ENCODE measurements around the gene ROCK2.

The ROCK2 gene

GRCh38 chr2:11344342-11344955 is at the start of gene ROCK2:
TSS of gene ROCK2 (minus strand) at chr2:11344636. CDS start at chr2:11344136, 500 bp downstream.
- Mint-ChIP-seq H3K4me1 (ENCODE audit: low read depth) (peaks cover 31% of the 10 kb centered on the region), H3K27ac (peak within 1 kb of the TSS; percentile 85), H3K4me3 (peak within 1 kb of the TSS; percentile 92), H3K9me3 (no peaks in the 10 kb centered on the region), H3K27me3 (ENCODE audit: low read depth) (peaks cover 6% of the 10 kb centered on the region), H3K36me3 (ENCODE audit: low read depth) (peaks cover 2% of the 10 kb centered on the region)
- DNase-seq (ENCODE audit: low spot score) = peak; percentile 72

DNA sequence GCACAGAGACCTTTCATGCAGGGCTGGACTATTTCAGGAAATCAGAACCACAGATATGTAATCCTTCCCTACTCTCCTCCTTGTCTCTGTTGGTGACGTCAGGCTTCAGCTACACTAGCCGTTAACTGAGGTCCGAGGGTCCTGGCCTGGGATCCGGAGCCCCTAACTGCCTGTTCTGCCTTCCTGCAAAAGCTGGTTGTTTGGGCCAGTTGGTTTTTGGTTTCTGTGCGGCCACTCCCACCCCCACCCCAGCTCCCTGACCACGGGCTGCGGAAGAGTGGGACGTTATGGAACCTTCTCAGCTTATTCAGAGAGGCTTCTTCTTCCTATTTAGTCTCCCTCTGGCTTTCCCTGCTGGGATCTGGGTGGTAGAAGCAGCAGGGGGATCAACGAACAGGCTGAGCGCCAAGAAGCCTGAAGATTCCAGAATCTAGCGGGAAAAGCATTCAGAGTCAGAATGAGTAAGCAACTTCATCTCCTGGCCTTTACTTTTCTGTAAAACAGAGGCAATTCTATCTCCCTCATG is 49.3 kb upstream of the ROCK2 start:
- Mint-ChIP-seq H3K9me3 (no peaks in the 10 kb centered on the region), H3K36me3 (ENCODE audit: low read depth) (no peaks in the 10 kb centered on the region), H3K4me3 (no peak overlapping the region), H3K27ac (no peak overlapping the region), H3K4me1 (ENCODE audit: low read depth) (no peaks in the 10 kb centered on the region), H3K27me3 (ENCODE audit: low read depth) (no peaks in the 10 kb centered on the region)
- DNase-seq (ENCODE audit: low spot score) = no peak

DNA sequence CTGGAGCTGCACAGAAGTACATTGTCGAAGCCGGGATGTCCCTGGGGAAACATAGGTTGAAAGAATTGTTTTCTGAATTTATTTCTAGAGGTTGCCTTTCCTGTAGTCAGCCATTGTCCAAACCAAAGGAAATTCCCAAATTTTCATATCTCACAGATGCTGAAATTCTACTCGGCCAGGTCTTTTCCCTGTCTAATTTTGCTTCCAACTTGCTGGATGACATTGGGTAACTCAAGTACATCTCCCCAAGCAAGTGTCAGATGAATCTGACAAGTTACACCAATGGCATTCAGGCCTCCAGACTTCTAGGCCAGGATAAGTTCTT is 47.5 kb upstream of the ROCK2 start:
- Mint-ChIP-seq H3K36me3 (ENCODE audit: low read depth) (no peaks in the 10 kb centered on the region), H3K27me3 (ENCODE audit: low read depth) (no peaks in the 10 kb centered on the region), H3K27ac (no peak overlapping the region), H3K4me1 (ENCODE audit: low read depth) (no peaks in the 10 kb centered on the region), H3K4me3 (no peak overlapping the region), H3K9me3 (no peaks in the 10 kb centered on the region)
- no peak for DNase-seq (ENCODE audit: low spot score)

DNA sequence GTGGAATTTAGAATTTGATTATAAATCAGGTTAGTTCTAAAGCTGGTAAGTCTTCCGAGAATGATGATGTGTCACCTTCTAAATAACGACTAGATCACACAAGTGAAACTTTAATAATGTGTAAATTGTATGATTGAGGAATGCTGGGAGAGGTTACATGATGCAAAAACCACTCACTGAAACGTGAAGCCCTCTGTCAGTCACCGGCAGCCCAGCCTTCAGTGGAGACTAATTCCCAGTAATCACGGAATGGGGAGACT is 45.9 kb upstream of the ROCK2 start:
- DNase-seq (ENCODE audit: low spot score) = no peak
- Mint-ChIP-seq H3K9me3 (no peaks in the 10 kb centered on the region), H3K27me3 (ENCODE audit: low read depth) (no peaks in the 10 kb centered on the region), H3K4me3 (no peak overlapping the region), H3K27ac (no peak overlapping the region), H3K36me3 (ENCODE audit: low read depth) (no peaks in the 10 kb centered on the region), H3K4me1 (ENCODE audit: low read depth) (no peaks in the 10 kb centered on the region)

DNA sequence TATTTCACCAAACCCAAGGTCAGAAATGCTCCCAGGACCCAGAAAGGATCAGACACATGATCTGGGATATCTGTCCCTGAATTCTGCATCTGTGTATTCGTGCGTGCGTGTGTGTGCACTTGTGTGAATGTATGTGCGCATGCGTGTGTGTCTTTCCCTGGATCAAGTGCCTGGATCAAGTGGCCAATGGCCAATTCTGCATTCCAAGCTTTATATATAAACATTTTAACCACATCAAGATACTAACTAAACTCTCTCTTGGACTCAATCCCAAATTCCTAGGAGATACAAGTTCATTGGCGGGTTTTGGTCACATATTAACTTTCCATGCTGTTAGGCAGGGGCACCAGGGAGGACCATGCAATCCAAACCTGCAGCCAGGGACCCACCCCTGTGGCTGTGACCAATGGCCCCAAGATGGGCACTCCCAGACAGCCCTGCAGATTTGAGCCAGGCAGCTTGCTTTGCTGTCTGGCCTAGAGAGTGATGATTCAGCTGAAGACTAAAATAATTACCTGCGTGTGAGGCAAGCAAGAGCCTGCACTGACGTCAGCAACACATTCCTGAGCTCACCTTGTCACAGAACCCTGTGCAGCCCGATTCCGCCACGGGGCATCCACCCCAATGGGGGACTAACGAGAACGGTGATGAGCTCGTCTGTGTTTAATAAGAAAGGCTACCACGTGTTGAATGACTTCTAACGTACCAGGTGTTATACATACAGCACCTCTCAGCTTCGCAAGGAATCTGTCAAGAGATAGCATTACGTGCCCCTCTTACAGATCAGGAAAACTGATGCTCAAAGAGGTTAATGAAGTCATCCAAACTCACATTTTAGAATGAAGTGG is 45.3 kb upstream of the ROCK2 start:
- Mint-ChIP-seq H3K9me3 (no peaks in the 10 kb centered on the region), H3K27me3 (ENCODE audit: low read depth) (no peaks in the 10 kb centered on the region), H3K4me3 (no peak overlapping the region), H3K36me3 (ENCODE audit: low read depth) (no peaks in the 10 kb centered on the region), H3K27ac (no peak overlapping the region), H3K4me1 (ENCODE audit: low read depth) (no peaks in the 10 kb centered on the region)
- no peak for DNase-seq (ENCODE audit: low spot score)

DNA sequence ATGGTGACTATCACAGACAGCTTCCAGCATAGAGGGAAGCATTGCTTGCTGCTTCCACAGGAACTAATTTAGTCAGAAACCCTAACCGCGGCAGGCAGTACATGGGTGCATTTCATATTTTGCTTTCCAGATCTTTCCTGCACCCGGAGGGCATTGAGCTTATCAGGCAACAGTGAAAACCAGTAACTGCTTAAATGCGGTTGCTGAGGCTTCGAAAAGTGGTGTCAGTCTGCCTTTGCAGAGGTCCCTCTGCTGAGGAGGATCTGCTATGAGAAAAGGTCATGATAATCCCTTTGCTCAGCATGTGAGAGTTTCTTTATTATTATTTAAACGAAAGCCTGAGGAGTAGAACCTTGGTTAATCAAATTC is 44.6 kb upstream of the ROCK2 start:
- H3K9me3 Mint-ChIP-seq = no peaks in the 10 kb centered on the region
- H3K36me3 Mint-ChIP-seq (ENCODE audit: low read depth) = no peaks in the 10 kb centered on the region
- H3K4me3 Mint-ChIP-seq = no peak overlapping the region
- no peak overlapping the region for H3K27ac Mint-ChIP-seq
- DNase-seq (ENCODE audit: low spot score) = no peak
- H3K4me1 Mint-ChIP-seq (ENCODE audit: low read depth) = no peaks in the 10 kb centered on the region
- H3K27me3 Mint-ChIP-seq (ENCODE audit: low read depth) = no peaks in the 10 kb centered on the region

DNA sequence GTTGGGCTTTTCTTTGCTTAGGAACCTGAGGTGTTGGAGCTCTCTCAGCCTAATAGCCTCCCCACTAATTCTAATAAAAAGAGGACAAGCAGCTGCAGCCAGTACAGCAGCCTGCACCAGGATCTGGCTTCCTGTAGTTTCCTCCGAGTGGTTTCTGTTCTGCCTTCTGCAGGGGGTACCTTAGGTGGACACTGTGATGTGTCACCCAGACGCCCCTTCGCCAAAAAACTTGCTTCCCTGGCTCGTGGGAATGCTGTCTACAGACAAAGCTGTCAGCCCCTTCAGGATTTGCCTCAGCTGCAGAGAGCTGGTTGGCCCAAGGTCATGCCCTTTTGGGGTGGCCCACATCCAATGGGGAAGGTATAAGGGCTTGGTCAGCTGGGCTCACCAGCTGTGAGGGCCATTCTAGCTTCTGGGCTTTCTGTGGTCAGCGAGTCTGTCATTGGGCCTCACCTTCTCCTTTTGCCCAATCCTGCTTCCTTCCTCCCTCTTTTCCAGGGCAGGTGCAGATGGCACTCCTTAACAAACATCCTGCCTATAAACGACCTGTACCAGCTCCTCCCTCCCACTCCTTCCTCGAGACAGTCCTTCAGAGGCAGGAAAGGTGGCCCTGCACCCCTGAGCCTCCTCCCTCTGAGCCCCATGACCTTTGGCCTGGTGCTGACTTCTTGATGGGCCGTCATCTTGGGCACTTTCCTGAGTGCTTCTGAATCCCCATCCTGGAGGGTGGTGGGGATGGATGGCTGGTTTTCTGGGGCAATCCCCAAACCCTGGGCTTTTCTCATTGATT is 44.0 kb upstream of the ROCK2 start:
- H3K9me3 Mint-ChIP-seq = no peaks in the 10 kb centered on the region
- no peaks in the 10 kb centered on the region for H3K27me3 Mint-ChIP-seq (ENCODE audit: low read depth)
- DNase-seq (ENCODE audit: low spot score) = no peak
- H3K36me3 Mint-ChIP-seq (ENCODE audit: low read depth) = no peaks in the 10 kb centered on the region
- no peak overlapping the region for H3K4me3 Mint-ChIP-seq
- H3K27ac Mint-ChIP-seq = no peak overlapping the region
- H3K4me1 Mint-ChIP-seq (ENCODE audit: low read depth) = no peaks in the 10 kb centered on the region

- no peaks in the 10 kb centered on the region for H3K9me3 Mint-ChIP-seq
- H3K4me3 Mint-ChIP-seq = no peak overlapping the region
- no peaks in the 10 kb centered on the region for H3K4me1 Mint-ChIP-seq (ENCODE audit: low read depth)
- no peak overlapping the region for H3K27ac Mint-ChIP-seq
- H3K27me3 Mint-ChIP-seq (ENCODE audit: low read depth) = no peaks in the 10 kb centered on the region
- no peak for DNase-seq (ENCODE audit: low spot score)
- H3K36me3 Mint-ChIP-seq (ENCODE audit: low read depth) = no peaks in the 10 kb centered on the region
These were observed 43.4 kb upstream of the ROCK2 start for GRCh38 chr2:11387843-11388242.

- Mint-ChIP-seq H3K36me3 (ENCODE audit: low read depth) (no peaks in the 10 kb centered on the region), H3K27ac (no peak overlapping the region), H3K4me3 (no peak overlapping the region), H3K4me1 (ENCODE audit: low read depth) (no peaks in the 10 kb centered on the region), H3K9me3 (no peaks in the 10 kb centered on the region), H3K27me3 (ENCODE audit: low read depth) (no peaks in the 10 kb centered on the region)
- no peak for DNase-seq (ENCODE audit: low spot score)
These were observed 42.6 kb upstream of the ROCK2 start for GRCh38 chr2:11387100-11387390.

- H3K9me3 Mint-ChIP-seq = no peaks in the 10 kb centered on the region
- H3K4me3 Mint-ChIP-seq = no peak overlapping the region
- H3K27me3 Mint-ChIP-seq (ENCODE audit: low read depth) = no peaks in the 10 kb centered on the region
- no peak for DNase-seq (ENCODE audit: low spot score)
- no peak overlapping the region for H3K27ac Mint-ChIP-seq
- no peaks in the 10 kb centered on the region for H3K4me1 Mint-ChIP-seq (ENCODE audit: low read depth)
- no peaks in the 10 kb centered on the region for H3K36me3 Mint-ChIP-seq (ENCODE audit: low read depth)
These were observed 41.4 kb upstream of the ROCK2 start for GRCh38 chr2:11385847-11386246.

DNA sequence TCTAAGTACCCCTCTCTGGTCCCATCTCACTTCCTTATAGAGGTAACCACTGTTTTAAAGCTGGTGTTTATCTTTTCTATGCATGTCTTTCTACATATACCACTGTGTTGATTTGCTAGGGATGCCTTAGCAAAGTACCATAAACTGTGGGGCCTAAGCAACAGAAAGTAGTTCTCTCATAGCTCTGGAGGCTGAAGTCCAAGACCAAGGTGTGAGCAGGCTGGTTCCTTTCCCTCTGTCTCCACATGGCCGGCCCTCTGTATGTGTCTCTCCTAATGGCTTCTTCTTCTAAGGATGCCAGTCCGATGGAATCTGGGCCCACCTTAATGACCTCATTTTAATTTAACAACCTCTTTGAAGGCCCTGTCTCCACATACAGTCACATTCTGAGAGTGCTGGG is 40.8 kb upstream of the ROCK2 start:
- H3K4me1 Mint-ChIP-seq (ENCODE audit: low read depth) = no peaks in the 10 kb centered on the region
- DNase-seq (ENCODE audit: low spot score) = no peak
- no peak overlapping the region for H3K4me3 Mint-ChIP-seq
- H3K9me3 Mint-ChIP-seq = no peaks in the 10 kb centered on the region
- H3K36me3 Mint-ChIP-seq (ENCODE audit: low read depth) = no peaks in the 10 kb centered on the region
- H3K27me3 Mint-ChIP-seq (ENCODE audit: low read depth) = no peaks in the 10 kb centered on the region
- H3K27ac Mint-ChIP-seq = no peak overlapping the region

GRCh38 chr2:11379558-11379957 is 35.1 kb upstream of the ROCK2 start:
- no peak for DNase-seq (ENCODE audit: low spot score)
- H3K9me3 Mint-ChIP-seq = no peaks in the 10 kb centered on the region
- no peaks in the 10 kb centered on the region for H3K4me1 Mint-ChIP-seq (ENCODE audit: low read depth)
- no peaks in the 10 kb centered on the region for H3K36me3 Mint-ChIP-seq (ENCODE audit: low read depth)
- H3K4me3 Mint-ChIP-seq = no peak overlapping the region
- H3K27ac Mint-ChIP-seq = no peak overlapping the region
- no peaks in the 10 kb centered on the region for H3K27me3 Mint-ChIP-seq (ENCODE audit: low read depth)

- H3K9me3 Mint-ChIP-seq = no peaks in the 10 kb centered on the region
- H3K4me3 Mint-ChIP-seq = no peak overlapping the region
- no peaks in the 10 kb centered on the region for H3K4me1 Mint-ChIP-seq (ENCODE audit: low read depth)
- no peaks in the 10 kb centered on the region for H3K27me3 Mint-ChIP-seq (ENCODE audit: low read depth)
- no peak for DNase-seq (ENCODE audit: low spot score)
- H3K36me3 Mint-ChIP-seq (ENCODE audit: low read depth) = no peaks in the 10 kb centered on the region
- H3K27ac Mint-ChIP-seq = no peak overlapping the region
These were observed 33.6 kb upstream of the ROCK2 start for GRCh38 chr2:11377928-11378545.

- H3K27ac Mint-ChIP-seq = no peak overlapping the region
- no peaks in the 10 kb centered on the region for H3K27me3 Mint-ChIP-seq (ENCODE audit: low read depth)
- H3K36me3 Mint-ChIP-seq (ENCODE audit: low read depth) = no peaks in the 10 kb centered on the region
- DNase-seq (ENCODE audit: low spot score) = no peak
- no peaks in the 10 kb centered on the region for H3K4me1 Mint-ChIP-seq (ENCODE audit: low read depth)
- no peaks in the 10 kb centered on the region for H3K9me3 Mint-ChIP-seq
- H3K4me3 Mint-ChIP-seq = no peak overlapping the region
These were observed 31.6 kb upstream of the ROCK2 start for GRCh38 chr2:11376071-11376470.
